OCI-LY7 (cell line): ENCODE data around the gene ZNF692.

Source experiments
- CTCF ChIP-seq: fragments of 200-600 bp; sonication (generic); conservative IDR thresholded peaks from 2 replicates; pipeline ENCODE4 v1.5.1; 2014; ENCODE audit warnings: mild to moderate bottlenecking, antibody characterized with exemption, low read length, moderate library complexity, mixed read lengths
- EZH2phosphoT487 ChIP-seq: fragments of 200-600 bp; sonication (generic); IDR thresholded peaks from 2 replicates; pipeline ENCODE4 v1.6.1; 2018; ENCODE audit warnings: low read depth, borderline replicate concordance, mild to moderate bottlenecking, mixed run types, antibody characterized with exemption, low read length, moderate library complexity, mixed read lengths

GRCh38 chr1:248811514-248812490 is 47.1 kb downstream of the ZNF692 start:
- TF ChIP-seq CTCF (0 out of 2 replicates have a peak, but pooled peaks have one; percentile 21), EZH2phosphoT487 (no peak)
